ENCODE results near the gene CDH13.

CDH13 gene

DNA sequence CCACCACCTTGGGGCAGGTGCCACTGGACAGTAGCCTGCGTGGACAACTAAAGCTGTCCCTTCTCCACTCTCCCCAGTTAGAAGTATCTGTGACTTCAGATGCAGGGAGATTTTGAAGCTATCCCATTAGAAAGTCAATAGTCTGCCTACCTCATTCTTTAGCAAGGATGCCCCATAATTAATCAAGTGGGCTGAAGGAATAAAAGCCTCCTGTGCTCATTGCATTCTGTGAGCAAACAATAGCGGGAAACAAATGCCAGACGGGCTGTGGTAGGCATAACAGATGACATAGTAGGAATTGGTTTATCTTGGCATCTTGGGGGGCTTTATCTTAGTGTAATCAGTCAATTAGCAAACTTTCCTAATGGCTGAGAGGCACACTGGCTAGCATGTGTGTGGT is 1084.3 kb downstream of the CDH13 start:
- H3K36me3 ChIP-seq (replicated peaks; ENCODE audit: low read depth, low read length), result no peaks in the 10 kb centered on the region
- H2AFZ ChIP-seq (ENCODE audit: low read depth, low read length), result no peak overlapping the region
- H3K27ac ChIP-seq (ENCODE audit: low read length), result no peak overlapping the region
- peaks cover 13% of the 10 kb centered on the region; the same call in 1 of the 2 replicates for H3K27me3 ChIP-seq (ENCODE audit: low read depth, low read length)
- no peak for TF ChIP-seq EZH2phosphoT487 (IDR thresholded peaks at IDR 0.05; ENCODE audit: low read depth)
- no peak for TF ChIP-seq CTCF (IDR thresholded peaks at IDR 0.05; ENCODE audit: low read depth, low read length)
- H3K9me3 ChIP-seq (ENCODE audit: insufficient read depth, low read length), result no peaks in the 10 kb centered on the region
- no peaks in the 10 kb centered on the region for H4K20me1 ChIP-seq (ENCODE audit: insufficient read depth, low read length)
- no peak overlapping the region for H3K4me3 ChIP-seq (ENCODE audit: low read length)
- no peak overlapping the region for H3K9ac ChIP-seq (ENCODE audit: low read length)
- H3K4me1 ChIP-seq (ENCODE audit: low read length), result no peaks in the 10 kb centered on the region
- H3K79me2 ChIP-seq (ENCODE audit: low read length), result no peaks in the 10 kb centered on the region
- no peak overlapping the region for H3K4me2 ChIP-seq (ENCODE audit: low read length)

DNA sequence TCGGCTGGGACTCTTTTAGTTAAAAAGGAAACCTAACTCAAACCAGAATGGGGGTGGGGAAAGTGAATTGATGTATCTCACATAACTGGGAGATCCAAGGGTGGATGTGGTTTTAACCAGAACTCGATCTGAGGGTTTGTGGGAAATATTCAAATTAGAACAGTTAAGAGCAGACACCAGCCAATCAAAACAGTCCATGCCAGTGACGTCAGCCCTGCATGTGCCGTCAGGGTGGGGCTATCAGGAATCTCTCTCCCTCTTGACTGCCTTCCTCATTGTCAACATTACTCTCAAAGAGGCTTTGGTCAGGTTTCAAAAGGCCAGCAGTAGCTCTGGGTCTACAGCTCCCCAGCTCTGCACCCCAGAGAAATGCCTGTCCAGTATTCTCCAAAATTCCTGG is 1086.8 kb downstream of the CDH13 start:
- H3K4me1 ChIP-seq (ENCODE audit: low read length), result no peaks in the 10 kb centered on the region
- H3K9me3 ChIP-seq (ENCODE audit: insufficient read depth, low read length), result no peaks in the 10 kb centered on the region
- no peak overlapping the region for H3K4me2 ChIP-seq (ENCODE audit: low read length)
- H3K27me3 ChIP-seq (ENCODE audit: low read depth, low read length), result peaks cover 13% of the 10 kb centered on the region; the same call in 1 of the 2 replicates
- no peak overlapping the region for H2AFZ ChIP-seq (ENCODE audit: low read depth, low read length)
- H3K79me2 ChIP-seq (ENCODE audit: low read length), result no peaks in the 10 kb centered on the region
- no peak overlapping the region for H3K27ac ChIP-seq (ENCODE audit: low read length)
- no peaks in the 10 kb centered on the region for H3K36me3 ChIP-seq (replicated peaks; ENCODE audit: low read depth, low read length)
- no peaks in the 10 kb centered on the region for H4K20me1 ChIP-seq (ENCODE audit: insufficient read depth, low read length)
- no peak overlapping the region for H3K9ac ChIP-seq (ENCODE audit: low read length)
- H3K4me3 ChIP-seq (ENCODE audit: low read length), result no peak overlapping the region
- no peak for TF ChIP-seq CTCF (IDR thresholded peaks at IDR 0.05; ENCODE audit: low read depth, low read length)
- no peak for TF ChIP-seq EZH2phosphoT487 (IDR thresholded peaks at IDR 0.05; ENCODE audit: low read depth)

GRCh38 chr16:83714286-83714685 is 1087.5 kb downstream of the CDH13 start:
- Histone ChIP-seq H4K20me1 (ENCODE audit: insufficient read depth, low read length) (no peaks in the 10 kb centered on the region), H3K9ac (ENCODE audit: low read length) (no peak overlapping the region), H3K4me3 (ENCODE audit: low read length) (no peak overlapping the region), H3K79me2 (ENCODE audit: low read length) (no peaks in the 10 kb centered on the region), H3K4me1 (ENCODE audit: low read length) (no peaks in the 10 kb centered on the region), H3K4me2 (ENCODE audit: low read length) (no peak overlapping the region), H2AFZ (ENCODE audit: low read depth, low read length) (no peak overlapping the region), H3K36me3 (replicated peaks; ENCODE audit: low read depth, low read length) (no peaks in the 10 kb centered on the region), H3K27ac (ENCODE audit: low read length) (no peak overlapping the region), H3K9me3 (ENCODE audit: insufficient read depth, low read length) (no peaks in the 10 kb centered on the region), H3K27me3 (ENCODE audit: low read depth, low read length) (peaks cover 13% of the 10 kb centered on the region; the same call in 1 of the 2 replicates)
- no peak for TF ChIP-seq CTCF (IDR thresholded peaks at IDR 0.05; ENCODE audit: low read depth, low read length)
- no peak for TF ChIP-seq EZH2phosphoT487 (IDR thresholded peaks at IDR 0.05; ENCODE audit: low read depth)

- Histone ChIP-seq H3K9ac (ENCODE audit: low read length) (no peak overlapping the region), H3K9me3 (ENCODE audit: insufficient read depth, low read length) (no peaks in the 10 kb centered on the region), H3K4me2 (ENCODE audit: low read length) (no peak overlapping the region), H3K36me3 (replicated peaks; ENCODE audit: low read depth, low read length) (no peaks in the 10 kb centered on the region), H3K79me2 (ENCODE audit: low read length) (no peaks in the 10 kb centered on the region), H3K4me1 (ENCODE audit: low read length) (no peaks in the 10 kb centered on the region), H4K20me1 (ENCODE audit: insufficient read depth, low read length) (no peaks in the 10 kb centered on the region), H2AFZ (ENCODE audit: low read depth, low read length) (no peak overlapping the region), H3K27ac (ENCODE audit: low read length) (no peak overlapping the region), H3K4me3 (ENCODE audit: low read length) (no peak overlapping the region), H3K27me3 (ENCODE audit: low read depth, low read length) (peaks cover 13% of the 10 kb centered on the region; the same call in 1 of the 2 replicates)
- TF ChIP-seq EZH2phosphoT487 (IDR thresholded peaks at IDR 0.05; ENCODE audit: low read depth), result no peak
- TF ChIP-seq CTCF (IDR thresholded peaks at IDR 0.05; ENCODE audit: low read depth, low read length), result no peak
Observed at GRCh38 chr16:83715217-83715920, 1088.6 kb downstream of the CDH13 start.

All from OCI-LY3 (cell line).